ENCODE results near the gene NPHP3.
"Not testable (repeated sequence)": the region's sequence is repeated elsewhere in the genome, so short reads cannot be mapped to it uniquely, and the experiment has no call there.

The NPHP3 gene

DNA sequence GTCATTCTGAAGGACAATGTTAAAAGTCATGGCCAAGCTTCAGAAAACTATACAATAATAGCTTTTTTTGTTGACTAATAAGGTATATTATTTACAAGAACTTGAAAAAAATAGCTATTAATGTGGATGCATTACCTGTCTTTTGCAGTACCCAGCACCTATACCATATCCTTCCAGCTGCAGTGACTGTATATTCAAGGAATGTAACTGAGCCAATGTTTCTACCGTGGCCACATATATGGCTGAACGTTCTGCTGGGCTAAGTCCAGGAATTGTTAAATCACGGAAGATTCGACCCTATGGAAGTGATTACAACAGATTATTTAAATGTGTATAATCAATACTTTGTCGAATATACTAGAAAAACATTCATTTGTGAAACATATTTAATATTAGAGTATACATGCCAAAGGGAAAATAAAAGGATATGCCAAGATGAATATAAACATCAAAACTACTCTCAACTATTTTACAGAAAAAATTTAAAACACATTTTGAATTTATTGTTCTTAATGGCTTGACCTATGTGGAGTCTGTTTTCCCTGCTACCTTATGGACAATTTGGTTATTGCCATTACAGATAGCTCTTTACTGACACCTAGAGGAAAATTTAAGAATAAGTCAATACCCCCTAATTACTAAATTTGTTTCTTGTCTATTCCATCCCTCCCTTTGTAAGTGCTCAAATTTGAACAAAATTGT is 80.2 kb downstream of the NPHP3 start:
- DNase-seq: no peak

DNA sequence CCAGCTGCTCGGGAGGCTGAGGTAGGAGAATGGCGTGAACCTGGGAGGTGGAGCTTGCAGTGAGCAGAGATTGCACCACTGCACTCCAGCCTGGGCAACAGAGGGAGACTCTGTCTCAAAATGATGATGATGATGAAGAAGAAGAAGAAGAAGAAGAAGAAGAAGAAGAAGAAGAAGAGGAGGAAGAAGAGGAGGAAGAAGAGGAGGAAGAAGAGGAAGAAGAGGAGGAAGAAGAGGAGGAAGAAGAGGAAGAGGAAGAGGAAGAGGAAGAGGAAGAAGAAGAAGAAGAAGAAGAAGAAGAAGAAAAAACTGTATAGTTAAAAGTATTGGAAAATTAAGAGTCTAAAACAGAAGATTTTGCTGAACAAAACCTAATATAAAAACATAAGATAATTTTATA is 80.8 kb downstream of the NPHP3 start:
- not testable (repeated sequence) for DNase-seq

DNA sequence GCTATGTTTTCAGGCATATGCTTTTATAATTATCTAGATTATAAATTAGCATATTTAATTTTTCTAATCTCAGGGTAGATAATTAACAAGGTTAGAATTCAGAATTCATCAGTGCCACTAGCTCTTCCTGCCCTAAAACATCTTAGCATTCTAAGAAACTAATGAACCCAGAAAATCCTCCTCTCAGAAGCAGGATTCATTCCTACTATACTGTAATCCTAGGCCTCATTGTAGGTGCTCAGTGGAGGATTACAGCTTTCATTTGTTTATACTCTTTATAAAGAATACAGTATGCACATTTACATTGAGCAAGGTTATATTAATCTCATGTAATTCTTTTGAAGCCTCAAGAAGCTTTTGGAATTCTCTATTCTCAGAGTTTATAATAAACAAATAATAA is 83.5 kb downstream of the NPHP3 start:
- no peak for DNase-seq

DNA sequence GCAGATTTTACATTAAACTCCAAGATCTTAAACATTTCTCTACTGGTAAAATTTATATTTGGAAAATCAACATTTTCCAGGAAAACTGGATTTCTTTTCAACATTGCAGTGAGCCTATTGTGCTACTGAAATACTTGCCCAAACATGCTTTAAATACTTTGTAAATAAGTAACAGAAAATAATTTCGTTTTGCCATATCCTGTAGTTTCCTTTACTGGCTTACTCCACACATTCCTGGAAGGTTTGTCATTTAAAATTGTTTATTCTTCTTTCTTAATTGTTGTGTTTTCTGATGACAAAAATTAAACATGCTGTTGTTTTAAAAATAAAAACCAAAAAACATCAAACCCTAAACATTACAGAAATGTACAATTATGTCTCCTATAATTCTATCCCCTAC is 84.6 kb downstream of the NPHP3 start:
- DNase-seq: no peak

DNA sequence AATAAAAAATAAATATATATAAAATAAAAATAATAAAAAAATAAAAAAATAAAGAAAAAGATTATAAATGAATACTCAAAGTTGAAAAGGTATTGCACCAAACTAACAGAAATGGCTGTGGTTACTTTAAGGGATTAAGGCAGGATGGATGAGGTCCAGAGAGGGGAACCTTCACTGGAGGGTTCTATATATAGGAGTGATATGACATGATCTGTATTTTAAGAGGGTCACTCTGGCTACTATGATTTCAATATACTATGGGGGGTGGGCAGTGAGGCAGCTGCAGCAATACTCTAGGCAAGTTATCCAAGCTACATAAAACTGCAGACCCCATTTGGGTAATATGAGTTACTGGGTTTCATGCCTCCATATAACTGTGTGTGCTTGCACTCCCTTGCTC is 87.2 kb downstream of the NPHP3 start:
- DNase-seq: no peak

Measured in activated CD8-positive, alpha-beta memory T cell treated with anti-CD3 and anti-CD28 coated beads for 24 hours (primary cell).